ENCODE data around the gene DENND1A. TPM values are rescaled to one million over a fixed set of nuclear protein-coding genes. Genes with fewer than 3 reads are reported as not detected.
A peak's percentile ranks its signal among the peaks of the same experiment; 100 is the strongest.

The DENND1A gene
- total and polyA plus RNA-seq, 2 donors from 2014 or later, result 16.3 to 19.6 TPM

DNA sequence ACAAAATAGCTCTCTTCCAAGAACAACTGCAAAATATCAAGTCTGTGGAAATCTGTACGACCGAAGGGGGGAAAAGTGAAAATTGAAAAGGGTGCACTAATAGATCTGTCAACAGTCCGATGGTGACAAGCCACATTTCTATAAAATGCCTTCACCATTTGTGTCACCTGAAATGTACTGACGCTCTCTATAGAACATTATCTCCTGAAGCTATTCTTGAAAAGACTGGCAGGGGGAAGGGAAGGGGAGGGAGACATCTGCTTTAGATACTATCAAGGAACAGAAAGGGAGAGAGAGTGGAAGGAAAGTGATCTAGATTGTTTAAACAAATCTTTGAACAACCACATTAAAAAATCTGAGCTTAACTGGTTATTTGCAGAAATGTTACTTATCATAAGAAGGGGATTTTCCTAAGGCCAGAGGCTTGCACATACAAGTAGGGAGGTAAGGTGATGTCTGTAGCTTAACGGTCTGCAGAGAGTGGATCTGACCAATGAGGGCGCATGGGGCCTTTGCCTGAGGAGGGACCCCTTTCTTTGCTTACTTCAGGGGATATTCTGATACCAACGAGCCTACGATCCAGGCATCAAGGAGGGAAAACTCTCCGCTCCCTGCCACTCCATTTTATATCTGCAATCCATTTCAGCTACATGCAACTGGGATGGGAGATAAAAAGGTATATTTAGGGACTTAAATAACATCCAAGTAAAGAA, 481.8 kb downstream of the DENND1A start:
- Histone ChIP-seq H3K4me1 (ENCODE audit: control insufficient read depth in 2 of 3, insufficient read depth in 2 of 3, low read depth in 1 of 3, low read length in 3 of 3) (no peaks in the 10 kb centered on the region), H3K9ac (ENCODE audit: low read length in 3 of 3) (no peak overlapping the region), H3K27ac (ENCODE audit: low read depth in 2 of 2, low read length in 2 of 2) (no peak overlapping the region), H3K36me3 (ENCODE audit: control insufficient read depth in 2 of 3, insufficient read depth in 3 of 3, low read length in 3 of 3) (peaks cover 0 to 7% (median 4%) of the 10 kb centered on the region in 3 donors), H3K9me3 (ENCODE audit: control insufficient read depth in 2 of 3, insufficient read depth in 1 of 3, low read length in 3 of 3) (no peaks in the 10 kb centered on the region), H3K27me3 (ENCODE audit: control insufficient read depth, insufficient read depth, low read length) (no peaks in the 10 kb centered on the region), H3K4me3 (ENCODE audit: low read length in 3 of 3) (no peak overlapping the region)
- intact Hi-C loops (cut with DNase I), result no loop called here
- FAIRE-seq, result no peak
- no peak for DNase-seq
- TF ChIP-seq, protein P1, sequence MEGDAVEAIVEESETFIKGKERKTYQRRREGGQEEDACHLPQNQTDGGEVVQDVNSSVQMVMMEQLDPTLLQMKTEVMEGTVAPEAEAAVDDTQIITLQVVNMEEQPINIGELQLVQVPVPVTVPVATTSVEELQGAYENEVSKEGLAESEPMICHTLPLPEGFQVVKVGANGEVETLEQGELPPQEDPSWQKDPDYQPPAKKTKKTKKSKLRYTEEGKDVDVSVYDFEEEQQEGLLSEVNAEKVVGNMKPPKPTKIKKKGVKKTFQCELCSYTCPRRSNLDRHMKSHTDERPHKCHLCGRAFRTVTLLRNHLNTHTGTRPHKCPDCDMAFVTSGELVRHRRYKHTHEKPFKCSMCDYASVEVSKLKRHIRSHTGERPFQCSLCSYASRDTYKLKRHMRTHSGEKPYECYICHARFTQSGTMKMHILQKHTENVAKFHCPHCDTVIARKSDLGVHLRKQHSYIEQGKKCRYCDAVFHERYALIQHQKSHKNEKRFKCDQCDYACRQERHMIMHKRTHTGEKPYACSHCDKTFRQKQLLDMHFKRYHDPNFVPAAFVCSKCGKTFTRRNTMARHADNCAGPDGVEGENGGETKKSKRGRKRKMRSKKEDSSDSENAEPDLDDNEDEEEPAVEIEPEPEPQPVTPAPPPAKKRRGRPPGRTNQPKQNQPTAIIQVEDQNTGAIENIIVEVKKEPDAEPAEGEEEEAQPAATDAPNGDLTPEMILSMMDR (IDR thresholded peaks at IDR 0.05; ENCODE audit: borderline replicate concordance, extremely low read depth, insufficient read depth), result no peak

DNA sequence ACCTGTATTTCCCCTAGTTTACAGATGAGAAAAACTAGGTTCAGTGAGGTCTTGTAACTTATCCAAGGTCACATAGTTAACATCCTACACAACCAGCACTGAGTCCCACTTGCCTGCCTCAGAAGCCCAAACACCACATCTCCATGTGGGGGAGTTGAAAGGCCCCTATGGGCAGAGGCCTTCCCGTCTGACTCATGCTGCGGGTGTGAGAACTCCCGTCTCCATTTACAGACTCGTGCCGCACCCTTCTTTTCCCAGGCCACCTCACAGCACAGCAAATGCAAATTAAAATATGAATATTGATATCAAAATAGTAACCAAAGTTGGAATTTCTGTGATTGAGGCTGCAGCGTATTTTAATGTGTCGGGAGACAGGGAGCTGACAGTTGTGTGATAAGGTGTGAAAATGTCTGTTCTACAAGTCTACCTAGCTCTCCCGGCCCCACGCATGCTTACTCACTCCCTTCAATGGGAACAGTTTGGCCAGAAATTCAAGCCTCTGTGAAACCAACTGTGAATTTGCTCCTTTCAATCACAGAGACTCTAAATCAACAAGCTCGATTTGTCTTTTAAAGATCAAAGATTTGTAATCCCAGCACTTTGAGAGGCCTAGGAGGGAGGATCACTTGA, 483.8 kb downstream of the DENND1A start:
- Histone ChIP-seq H3K27ac (ENCODE audit: low read depth in 2 of 2, low read length in 2 of 2) (no peak overlapping the region), H3K9ac (ENCODE audit: low read length in 3 of 3) (no peak overlapping the region), H3K36me3 (ENCODE audit: control insufficient read depth in 2 of 3, insufficient read depth in 3 of 3, low read length in 3 of 3) (peaks cover 0 to 4% (median 0%) of the 10 kb centered on the region in 3 donors), H3K9me3 (ENCODE audit: control insufficient read depth in 2 of 3, insufficient read depth in 1 of 3, low read length in 3 of 3) (no peaks in the 10 kb centered on the region), H3K4me1 (ENCODE audit: control insufficient read depth in 2 of 3, insufficient read depth in 2 of 3, low read depth in 1 of 3, low read length in 3 of 3) (no peaks in the 10 kb centered on the region), H3K27me3 (ENCODE audit: control insufficient read depth, insufficient read depth, low read length) (no peaks in the 10 kb centered on the region), H3K4me3 (ENCODE audit: low read length in 3 of 3) (no peak overlapping the region)
- DNase-seq (peak in 3 of 5 donors; percentile 47 to 65 (median 62)), FAIRE-seq (no peak)
- TF ChIP-seq, protein P1 (IDR thresholded peaks at IDR 0.05; ENCODE audit: borderline replicate concordance, extremely low read depth, insufficient read depth), result no peak
- intact Hi-C loops (cut with DNase I), result no loop called here

DNA sequence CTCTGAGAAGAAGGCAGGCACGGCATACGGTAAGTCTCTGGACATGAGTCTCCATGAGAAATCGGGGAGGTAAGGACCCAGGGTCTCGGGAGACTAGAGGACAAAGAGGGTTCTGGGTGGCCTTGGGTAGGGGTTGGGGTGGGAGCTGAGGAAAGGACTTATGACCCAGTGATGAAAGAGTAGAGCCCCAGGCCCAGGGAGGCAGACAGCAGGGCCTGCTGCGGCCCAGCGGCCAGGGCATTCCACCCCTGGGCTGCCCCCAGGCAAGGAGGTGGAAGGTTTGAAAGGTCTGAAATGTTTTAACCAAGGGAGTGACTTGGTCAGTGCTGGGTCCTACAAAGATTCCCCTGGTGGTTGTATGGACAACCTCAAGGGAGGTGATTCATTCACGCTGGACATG, 484.8 kb downstream of the DENND1A start:
- no peak for FAIRE-seq
- Histone ChIP-seq H3K36me3 (ENCODE audit: control insufficient read depth in 2 of 3, insufficient read depth in 3 of 3, low read length in 3 of 3) (no peaks in the 10 kb centered on the region), H3K4me1 (ENCODE audit: control insufficient read depth in 2 of 3, insufficient read depth in 2 of 3, low read depth in 1 of 3, low read length in 3 of 3) (no peaks in the 10 kb centered on the region), H3K9me3 (ENCODE audit: control insufficient read depth in 2 of 3, insufficient read depth in 1 of 3, low read length in 3 of 3) (no peaks in the 10 kb centered on the region), H3K27ac (ENCODE audit: low read depth in 2 of 2, low read length in 2 of 2) (no peak overlapping the region), H3K27me3 (ENCODE audit: control insufficient read depth, insufficient read depth, low read length) (no peaks in the 10 kb centered on the region), H3K9ac (ENCODE audit: low read length in 3 of 3) (no peak overlapping the region), H3K4me3 (ENCODE audit: low read length in 3 of 3) (no peak overlapping the region)
- intact Hi-C loops (cut with DNase I), result no loop called here
- TF ChIP-seq, protein P1 (IDR thresholded peaks at IDR 0.05; ENCODE audit: borderline replicate concordance, extremely low read depth, insufficient read depth), result no peak
- DNase-seq, result no peak

Data from kidney (tissue), 14 donors.